NCI-H748 (cell line): Measurements from ENCODE around the gene KRT4.
"Not testable (repeated sequence)": the region's sequence is repeated elsewhere in the genome, so short reads cannot be mapped to it uniquely, and the experiment has no call there.

Experiments
- DNase-seq: peaks from one replicate; lab custom pipeline; 2025; ENCODE audit not compliant: unreplicated experiment; lab: John Stamatoyannopoulos, UW

The KRT4 gene

GRCh38 chr12:52808573-52809160 is 5.2 kb downstream of the KRT4 start:
- DNase-seq, result no peak

GRCh38 chr12:52807544-52808470 is 6.1 kb downstream of the KRT4 start:
- DNase-seq, result no peak

GRCh38 chr12:52806821-52807543 is 6.9 kb downstream of the KRT4 start:
- DNase-seq, result no peak

- no peak for DNase-seq
These were observed 7.6 kb downstream of the KRT4 start for GRCh38 chr12:52806169-52806811.

GRCh38 chr12:52805739-52806138 is 8.2 kb downstream of the KRT4 start:
- no peak for DNase-seq

- DNase-seq, result peak; percentile 31
These were observed 8.9 kb downstream of the KRT4 start for GRCh38 chr12:52805000-52805399.

GRCh38 chr12:52802442-52802841 is 11.5 kb downstream of the KRT4 start:
- DNase-seq, result no peak

GRCh38 chr12:52801773-52802172 is 12.1 kb downstream of the KRT4 start:
- DNase-seq, result peak; percentile 45

GRCh38 chr12:52800259-52800917 is 13.5 kb downstream of the KRT4 start:
- DNase-seq, result peak; percentile 28

GRCh38 chr12:52799505-52800211 is 14.3 kb downstream of the KRT4 start:
- DNase-seq, result no peak

GRCh38 chr12:52798671-52799504 is 15.0 kb downstream of the KRT4 start:
- no peak for DNase-seq

GRCh38 chr12:52798003-52798670 is 15.8 kb downstream of the KRT4 start:
- no peak for DNase-seq

- no peak for DNase-seq
These were observed 16.4 kb downstream of the KRT4 start for GRCh38 chr12:52797529-52797894.

- no peak for DNase-seq
These were observed 16.9 kb downstream of the KRT4 start for GRCh38 chr12:52796839-52797528.

GRCh38 chr12:52796429-52796794 is 17.5 kb downstream of the KRT4 start:
- DNase-seq, result no peak

GRCh38 chr12:52795694-52796428 is 18.1 kb downstream of the KRT4 start, which contains the start of gene KRT3:
TSS of gene KRT3 (minus strand) at chr12:52796117. CDS start at chr12:52796042, 75 bp downstream.
- DNase-seq, result no peak

- DNase-seq, result not testable (repeated sequence)
These were observed 18.6 kb downstream of the KRT4 start for GRCh38 chr12:52795332-52795674.
